Trophoblast cell (in vitro differentiated cells and primary cell): Measurements from ENCODE around the gene LRRC37A3.
"Not testable (repeated sequence)": the region's sequence is repeated elsewhere in the genome, so short reads cannot be mapped to it uniquely, and the experiment has no call there.

ENCODE experiments used
- DNase-seq, 2 donors: peaks; one replicate each; pipeline ENCODE4 v3.0.0-alpha.2; 2016
- H2AFZ ChIP-seq: 2 replicates; pipeline ENCODE4 v1.6.1; 2013; ENCODE audit warnings: low read length, moderate library complexity, mild to moderate bottlenecking; ENCODE audit not compliant: insufficient read depth, poor library complexity
- H2AK5ac ChIP-seq: 2 replicates; pipeline ENCODE4 v1.6.1; 2013; ENCODE audit warnings: mild to moderate bottlenecking, low read length
- H2BK120ac ChIP-seq: 2 replicates; pipeline ENCODE4 v1.6.1; 2013; ENCODE audit warnings: low read length, mild to moderate bottlenecking, moderate library complexity; ENCODE audit not compliant: insufficient read depth, poor library complexity
- H2BK12ac ChIP-seq: 2 replicates; pipeline ENCODE4 v1.6.1; 2013; ENCODE audit warnings: mild to moderate bottlenecking, low read length, moderate library complexity
- H2BK5ac ChIP-seq: 2 replicates; pipeline ENCODE4 v1.6.1; 2013; ENCODE audit warnings: low read length, low read depth, moderate library complexity, mild to moderate bottlenecking; ENCODE audit not compliant: poor library complexity
- H3K14ac ChIP-seq: 2 replicates; pipeline ENCODE4 v1.6.1; 2013; ENCODE audit warnings: mild to moderate bottlenecking, low read length
- H3K18ac ChIP-seq: 2 replicates; pipeline ENCODE4 v1.6.1; 2013; ENCODE audit warnings: mild to moderate bottlenecking, low read length
- H3K23ac ChIP-seq: 2 replicates; pipeline ENCODE4 v1.6.1; 2013; ENCODE audit warnings: low read length
- H3K27ac ChIP-seq: 2 replicates; pipeline ENCODE4 v1.5.1; 2013; ENCODE audit warnings: low read depth, mild to moderate bottlenecking, inconsistent platforms, low read length, moderate library complexity
- H3K27me3 ChIP-seq: 2 replicates; pipeline ENCODE4 v1.6.1; 2013; ENCODE audit warnings: inconsistent platforms, mild to moderate bottlenecking, low read length, moderate library complexity; ENCODE audit not compliant: insufficient read depth
- H3K36me3 ChIP-seq, 2 experiments: 1 replicate in 1 of 2; 2 replicates in 1 of 2; pipeline ENCODE4 v1.6.1; 2013; ENCODE audit warnings: low read length in 2 of 2, mild to moderate bottlenecking in 2 of 2, moderate library complexity in 1 of 2; ENCODE audit not compliant: insufficient read depth in 2 of 2, control insufficient read depth in 1 of 2
- H3K4ac ChIP-seq: 2 replicates; pipeline ENCODE4 v1.6.1; 2013; ENCODE audit warnings: low read depth, mild to moderate bottlenecking, low read length, moderate library complexity
- H3K4me1 ChIP-seq, 2 experiments: 1 replicate in 1 of 2; 2 replicates in 1 of 2; pipeline ENCODE4 v1.6.1; 2013; ENCODE audit warnings: low read length in 2 of 2, mild to moderate bottlenecking in 2 of 2, moderate library complexity in 1 of 2; ENCODE audit not compliant: insufficient read depth in 2 of 2, control insufficient read depth in 1 of 2
- H3K4me2 ChIP-seq: 2 replicates; pipeline ENCODE4 v1.6.1; 2013; ENCODE audit warnings: inconsistent platforms, mild to moderate bottlenecking, low read length, moderate library complexity
- H3K4me3 ChIP-seq: 2 replicates; pipeline ENCODE4 v1.5.1; 2013; ENCODE audit warnings: mild to moderate bottlenecking, low read depth, low read length, inconsistent platforms
- H3K79me1 ChIP-seq: one replicate; pipeline ENCODE4 v1.6.1; 2013; ENCODE audit warnings: low read length
- H3K79me2 ChIP-seq: 2 replicates; pipeline ENCODE4 v1.6.1; 2013; ENCODE audit warnings: low read length, mild to moderate bottlenecking; ENCODE audit not compliant: control insufficient read depth, insufficient read depth, poor library complexity
- H3K9ac ChIP-seq: 2 replicates; pipeline ENCODE4 v1.6.1; 2013; ENCODE audit warnings: mild to moderate bottlenecking, low read length
- H3K9me3 ChIP-seq: 2 replicates; pipeline ENCODE4 v1.6.1; 2013; ENCODE audit warnings: low read depth, mild to moderate bottlenecking, control low read depth, inconsistent platforms, low read length; ENCODE audit not compliant: insufficient read depth
- H4K12ac ChIP-seq: 2 replicates; pipeline ENCODE4 v1.6.1; 2013; ENCODE audit warnings: low read depth, mild to moderate bottlenecking, low read length, moderate library complexity
- H4K8ac ChIP-seq: 2 replicates; pipeline ENCODE4 v1.6.1; 2013; ENCODE audit warnings: low read depth, mild to moderate bottlenecking, low read length, moderate library complexity
- H4K91ac ChIP-seq: one replicate; pipeline ENCODE4 v1.6.1; 2013; ENCODE audit warnings: low read depth, mild to moderate bottlenecking, low read length, moderate library complexity
- WGBS: extraction: QIAGEN DNeasy Blood & Tissue Kit; methylation state at CpG from one replicate; pipeline ENCODE4 v1.1.7; 2013; ENCODE audit warnings: missing lambda C conversion rate; ENCODE audit not compliant: insufficient read length, insufficient coverage; ENCODE audit errors: extremely low coverage; 5-methylcytosine and 5-hydroxymethylcytosine counted together

The LRRC37A3 gene

DNA sequence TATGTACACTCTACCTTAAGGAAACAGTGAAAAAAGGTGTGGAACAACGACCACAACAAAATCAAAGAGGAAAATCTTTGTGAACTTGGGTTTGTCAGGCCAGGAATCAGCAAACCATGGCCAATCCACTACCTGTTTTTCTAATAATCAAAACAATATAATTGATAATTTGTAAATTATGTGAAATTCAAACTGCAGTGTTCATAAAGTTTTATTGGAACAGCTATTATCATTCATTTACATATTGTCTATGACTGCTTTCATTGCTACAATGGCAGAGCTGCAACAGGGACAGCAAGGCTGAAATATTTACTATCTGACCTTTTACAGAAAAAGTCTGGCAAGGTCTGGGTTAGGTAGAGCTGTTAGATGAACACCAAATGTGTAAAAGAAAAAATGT lies 4.0 kb downstream of the LRRC37A3 start:
- H3K27ac ChIP-seq, H2BK120ac ChIP-seq, H3K36me3 ChIP-seq, H4K12ac ChIP-seq, H2BK12ac ChIP-seq, H3K4me1 ChIP-seq, H3K9me3 ChIP-seq, H3K27me3 ChIP-seq, H3K23ac ChIP-seq, H3K9ac ChIP-seq, H3K4ac ChIP-seq, DNase-seq, H2AK5ac ChIP-seq, H3K14ac ChIP-seq, H3K79me2 ChIP-seq, H3K18ac ChIP-seq, H2BK5ac ChIP-seq, H3K79me1 ChIP-seq, H4K8ac ChIP-seq, H3K4me2 ChIP-seq, H3K4me3 ChIP-seq, H2AFZ ChIP-seq, H4K91ac ChIP-seq: not testable (repeated sequence)
- no CpG with 5 or more reads among the region's 1 CpG for WGBS

DNA sequence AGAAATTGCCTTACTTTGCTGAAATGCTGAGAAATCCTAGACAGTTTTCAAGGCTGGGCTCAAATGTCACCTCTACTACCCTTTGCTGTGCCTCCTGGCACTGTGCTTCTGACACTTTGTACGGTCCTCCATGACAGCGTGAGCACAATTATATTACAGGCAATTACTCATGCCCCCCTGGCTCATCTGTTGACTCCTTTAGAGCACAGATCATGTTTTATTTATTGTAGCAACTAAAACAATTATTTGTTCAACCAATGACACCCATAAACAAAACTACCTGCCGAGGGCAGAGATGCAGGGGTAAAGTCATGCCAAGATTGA lies 9.1 kb downstream of the LRRC37A3 start:
- not testable (repeated sequence) for H3K27ac ChIP-seq, H3K14ac ChIP-seq, H2BK120ac ChIP-seq, H3K23ac ChIP-seq, H3K79me2 ChIP-seq, H2AK5ac ChIP-seq, DNase-seq, H3K9me3 ChIP-seq, H4K91ac ChIP-seq, H3K79me1 ChIP-seq, H3K4me1 ChIP-seq, H3K27me3 ChIP-seq, H3K36me3 ChIP-seq, H3K4me2 ChIP-seq, H2AFZ ChIP-seq, H4K12ac ChIP-seq, H2BK12ac ChIP-seq, H3K4me3 ChIP-seq, H4K8ac ChIP-seq, H3K9ac ChIP-seq, H3K18ac ChIP-seq, H3K4ac ChIP-seq, H2BK5ac ChIP-seq
- no CpG with 5 or more reads among the region's 3 CpGs for WGBS

DNA sequence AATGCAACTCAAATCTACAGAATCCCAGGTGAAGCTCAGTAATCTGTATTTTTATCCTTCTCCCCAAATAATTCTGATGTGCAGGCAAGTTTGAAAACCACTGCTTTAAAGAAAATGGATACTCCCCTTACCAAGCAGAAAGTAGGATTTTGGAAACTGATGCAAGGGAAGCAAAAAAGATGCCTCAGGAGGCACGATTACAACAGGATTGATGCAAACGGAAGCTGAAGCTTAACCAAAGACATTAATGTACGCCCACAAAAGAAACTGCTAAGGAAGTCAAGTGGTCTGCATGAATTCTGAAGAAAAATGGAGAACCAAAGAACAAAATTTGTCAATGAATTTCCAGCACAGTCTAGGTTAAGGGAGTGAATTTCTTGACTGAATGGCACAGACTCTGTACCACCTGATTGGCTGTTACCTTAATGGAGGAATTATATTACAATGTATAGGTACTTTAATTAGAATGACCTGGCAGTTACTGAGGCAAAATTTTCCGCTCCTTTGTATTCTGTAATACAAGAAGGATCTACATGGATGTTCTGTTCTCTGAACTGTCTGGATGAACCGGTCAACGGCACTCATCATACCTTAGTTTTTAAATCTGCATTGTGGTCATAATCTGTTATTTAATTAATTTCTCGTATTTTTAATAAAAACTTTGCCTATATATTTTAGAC lies 9.6 kb downstream of the LRRC37A3 start:
- H3K79me2 ChIP-seq, H3K4me1 ChIP-seq, H3K4me2 ChIP-seq, H2AK5ac ChIP-seq, H2AFZ ChIP-seq, H3K36me3 ChIP-seq, H4K91ac ChIP-seq, H3K9ac ChIP-seq, H4K12ac ChIP-seq, H2BK12ac ChIP-seq, H3K14ac ChIP-seq, H3K18ac ChIP-seq, H3K79me1 ChIP-seq, H3K27ac ChIP-seq, H2BK120ac ChIP-seq, H3K23ac ChIP-seq, H3K4me3 ChIP-seq, H3K9me3 ChIP-seq, H3K4ac ChIP-seq, DNase-seq, H3K27me3 ChIP-seq, H2BK5ac ChIP-seq, H4K8ac ChIP-seq: not testable (repeated sequence)
- WGBS, result no CpG with 5 or more reads among the region's 7 CpGs

DNA sequence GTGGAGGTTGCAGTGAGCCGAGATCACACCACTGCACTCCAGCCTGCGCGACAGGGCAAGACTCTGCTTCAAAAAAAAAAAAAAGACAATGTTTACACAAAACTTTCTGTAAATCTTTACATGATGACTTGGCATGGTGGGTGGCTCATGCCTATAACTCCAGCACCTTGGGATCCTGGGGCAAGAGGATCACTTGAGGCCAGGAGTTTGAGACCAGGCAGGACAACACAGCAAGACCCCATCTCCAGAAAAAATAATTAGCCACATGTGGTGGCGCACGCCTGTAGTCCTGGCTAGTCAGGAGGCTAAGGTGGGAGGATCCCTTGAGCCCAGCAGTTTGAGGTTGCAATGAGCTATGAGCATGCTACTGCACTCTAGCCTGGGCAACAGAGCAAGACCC lies 15.2 kb downstream of the LRRC37A3 start:
- H3K4me2 ChIP-seq, H3K4ac ChIP-seq, H3K27ac ChIP-seq, H3K36me3 ChIP-seq, H4K12ac ChIP-seq, H3K9ac ChIP-seq, H3K79me1 ChIP-seq, H3K79me2 ChIP-seq, H3K23ac ChIP-seq, H2AFZ ChIP-seq, H2BK12ac ChIP-seq, H3K18ac ChIP-seq, H3K27me3 ChIP-seq, H3K14ac ChIP-seq, H3K4me1 ChIP-seq, H2BK5ac ChIP-seq, DNase-seq, H3K9me3 ChIP-seq, H3K4me3 ChIP-seq, H2BK120ac ChIP-seq, H2AK5ac ChIP-seq, H4K91ac ChIP-seq, H4K8ac ChIP-seq: not testable (repeated sequence)
- no CpG with 5 or more reads among the region's 5 CpGs for WGBS
